ENCODE data around the gene CPEB1. TPM values are rescaled to one million over a fixed set of nuclear protein-coding genes. Genes with fewer than 3 reads are reported as not detected.
"Not testable (repeated sequence)": the region's sequence is repeated elsewhere in the genome, so short reads cannot be mapped to it uniquely, and the experiment has no call there.

Gene CPEB1
- total RNA-seq, 4 donors from 2014 or later = 1.7 to 6.4 (median 4.0) TPM

DNA sequence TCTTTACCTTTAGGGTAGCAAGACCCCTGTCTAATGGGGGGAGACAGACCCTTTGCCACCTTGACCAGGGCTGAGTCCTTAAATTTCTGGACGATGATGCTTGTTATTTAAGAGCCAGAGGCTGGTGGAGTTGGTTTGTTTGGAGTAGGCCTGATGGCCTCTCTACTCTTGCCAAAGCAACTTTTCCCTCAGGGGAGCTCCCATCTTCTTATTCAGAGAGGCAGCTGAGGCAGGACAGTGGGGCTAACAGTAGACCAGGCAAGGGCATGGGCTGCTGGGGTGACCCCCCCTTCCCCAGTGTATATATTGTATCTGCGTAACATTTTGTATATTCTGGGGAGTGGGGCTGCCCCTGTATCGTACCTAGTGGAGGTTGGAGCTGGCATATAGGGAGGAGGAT is 117.2 kb downstream of the CPEB1 start:
- intact Hi-C loops (cut with DNase I) = no loop called here
- Histone ChIP-seq H3K9me3 (no peaks in the 10 kb centered on the region), H3K27ac (no peak overlapping the region), H3K36me3 (peaks cover 0 to under 1% of the 10 kb centered on the region in 2 donors), H3K27me3 (no peaks in the 10 kb centered on the region), H3K4me1 (no peaks in the 10 kb centered on the region), H3K4me3 (replicated peaks in 1 of 3) (no peak overlapping the region)
- TF ChIP-seq POLR2A (IDR thresholded peaks at IDR 0.05) = no peak
- TF ChIP-seq, protein P1, sequence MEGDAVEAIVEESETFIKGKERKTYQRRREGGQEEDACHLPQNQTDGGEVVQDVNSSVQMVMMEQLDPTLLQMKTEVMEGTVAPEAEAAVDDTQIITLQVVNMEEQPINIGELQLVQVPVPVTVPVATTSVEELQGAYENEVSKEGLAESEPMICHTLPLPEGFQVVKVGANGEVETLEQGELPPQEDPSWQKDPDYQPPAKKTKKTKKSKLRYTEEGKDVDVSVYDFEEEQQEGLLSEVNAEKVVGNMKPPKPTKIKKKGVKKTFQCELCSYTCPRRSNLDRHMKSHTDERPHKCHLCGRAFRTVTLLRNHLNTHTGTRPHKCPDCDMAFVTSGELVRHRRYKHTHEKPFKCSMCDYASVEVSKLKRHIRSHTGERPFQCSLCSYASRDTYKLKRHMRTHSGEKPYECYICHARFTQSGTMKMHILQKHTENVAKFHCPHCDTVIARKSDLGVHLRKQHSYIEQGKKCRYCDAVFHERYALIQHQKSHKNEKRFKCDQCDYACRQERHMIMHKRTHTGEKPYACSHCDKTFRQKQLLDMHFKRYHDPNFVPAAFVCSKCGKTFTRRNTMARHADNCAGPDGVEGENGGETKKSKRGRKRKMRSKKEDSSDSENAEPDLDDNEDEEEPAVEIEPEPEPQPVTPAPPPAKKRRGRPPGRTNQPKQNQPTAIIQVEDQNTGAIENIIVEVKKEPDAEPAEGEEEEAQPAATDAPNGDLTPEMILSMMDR (IDR thresholded peaks at IDR 0.05) = no peak
- 74 to 77% methylated on average over 3 of the region's 3 CpGs for WGBS, 2 donors
- DNase-seq = no peak

DNA sequence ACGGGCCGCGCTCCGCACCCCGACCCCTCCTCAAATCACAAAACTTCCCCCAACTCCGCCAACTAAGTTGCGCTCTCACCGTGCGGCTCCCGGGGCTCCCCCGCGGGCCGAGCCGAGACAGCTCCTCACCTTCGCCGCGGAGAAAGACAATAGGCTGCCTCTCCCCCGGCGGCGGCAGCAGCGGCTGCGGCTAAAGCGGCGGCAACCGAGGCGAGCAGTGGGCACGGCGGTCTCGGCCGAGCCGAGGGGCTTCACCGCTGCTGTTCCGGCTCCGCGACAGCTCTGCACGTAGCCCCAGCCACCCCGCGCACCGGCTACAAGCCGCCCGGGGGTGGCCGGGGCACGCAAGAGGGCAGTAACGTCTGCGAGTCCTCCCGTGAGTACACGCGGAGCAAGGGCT is 133.6 kb downstream of the CPEB1 start:
- intact Hi-C loops (cut with DNase I); H3K4me1 ChIP-seq; H3K36me3 ChIP-seq; H3K27ac ChIP-seq; H3K27me3 ChIP-seq; H3K9me3 ChIP-seq; H3K4me3 ChIP-seq (replicated peaks in 1 of 3); DNase-seq: not testable (repeated sequence)
- no CpG with 5 or more reads among the region's 48 CpGs for WGBS, 2 donors

DNA sequence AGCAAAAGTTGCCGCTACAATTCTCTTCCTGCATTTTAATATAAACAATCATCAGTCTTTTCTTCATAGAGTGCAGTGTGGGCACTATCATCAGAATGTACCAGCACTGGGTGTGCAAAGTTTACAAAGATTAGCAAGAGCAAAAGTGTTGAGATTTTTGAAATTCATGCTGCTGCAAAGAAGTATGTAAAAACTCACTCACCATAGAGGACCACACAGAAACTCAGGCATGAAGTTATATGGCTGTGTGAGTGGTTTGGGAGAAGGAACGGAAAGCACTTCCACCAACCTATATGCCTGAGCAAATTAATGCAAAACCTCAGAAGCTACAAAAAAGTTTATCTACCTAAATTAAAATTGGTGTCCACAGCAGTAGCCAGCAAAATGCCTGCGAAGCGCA is 139.5 kb downstream of the CPEB1 start:
- H3K27ac ChIP-seq; H3K9me3 ChIP-seq; H3K36me3 ChIP-seq; H3K4me3 ChIP-seq (replicated peaks in 1 of 3); H3K4me1 ChIP-seq; DNase-seq; H3K27me3 ChIP-seq; intact Hi-C loops (cut with DNase I): not testable (repeated sequence)
- 91 to 97% methylated on average over 4 of the region's 4 CpGs for WGBS, 2 donors

DNA sequence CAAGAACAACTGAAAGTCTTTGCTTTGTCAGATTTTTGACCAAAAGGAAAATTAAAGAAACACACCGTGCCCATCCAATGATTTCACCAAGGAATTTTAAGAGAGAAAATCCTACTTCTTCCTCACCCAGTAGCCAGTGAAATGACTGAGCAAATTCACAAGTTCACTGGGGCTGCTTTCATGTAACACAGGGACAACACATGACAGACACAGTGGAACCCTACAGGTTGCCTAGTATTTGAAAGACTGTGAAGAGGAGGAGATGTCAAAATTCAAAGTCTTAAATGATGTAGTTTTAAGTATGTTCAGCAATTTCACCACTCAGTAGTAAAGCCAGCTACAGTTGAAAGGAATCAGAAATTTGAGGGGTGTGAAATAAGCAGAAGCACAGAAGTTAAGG is 140.1 kb downstream of the CPEB1 start:
- H3K4me3 ChIP-seq (replicated peaks in 1 of 3); H3K9me3 ChIP-seq; H3K4me1 ChIP-seq; H3K27me3 ChIP-seq; H3K36me3 ChIP-seq; DNase-seq; intact Hi-C loops (cut with DNase I); H3K27ac ChIP-seq: not testable (repeated sequence)
- 55 to 65% methylated on average over 1 of the region's 1 CpG for WGBS, 2 donors

DNA sequence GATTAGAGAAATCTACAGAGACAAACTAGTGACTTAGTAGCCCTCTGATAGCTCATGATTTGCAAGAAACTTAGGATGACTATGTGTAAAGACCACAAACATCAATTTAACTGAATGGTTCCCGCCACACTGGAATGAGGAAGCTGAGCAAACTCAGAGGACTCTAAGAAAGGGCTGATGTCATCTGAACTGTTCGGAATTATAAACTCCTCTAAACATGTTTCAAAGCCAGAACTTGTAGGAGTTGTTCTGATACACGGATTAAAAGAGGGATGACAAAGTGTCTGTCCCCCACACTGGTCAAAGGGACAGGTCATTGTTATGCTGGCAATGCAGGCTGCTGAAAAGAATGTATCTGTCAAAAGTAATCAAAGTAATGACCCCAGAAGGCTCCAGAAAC is 141.3 kb downstream of the CPEB1 start:
- intact Hi-C loops (cut with DNase I); H3K4me1 ChIP-seq; DNase-seq; H3K4me3 ChIP-seq (replicated peaks in 1 of 3); H3K27ac ChIP-seq; H3K27me3 ChIP-seq; H3K9me3 ChIP-seq; H3K36me3 ChIP-seq: not testable (repeated sequence)
- WGBS, 2 donors = no CpG with 5 or more reads among the region's 3 CpGs

DNA sequence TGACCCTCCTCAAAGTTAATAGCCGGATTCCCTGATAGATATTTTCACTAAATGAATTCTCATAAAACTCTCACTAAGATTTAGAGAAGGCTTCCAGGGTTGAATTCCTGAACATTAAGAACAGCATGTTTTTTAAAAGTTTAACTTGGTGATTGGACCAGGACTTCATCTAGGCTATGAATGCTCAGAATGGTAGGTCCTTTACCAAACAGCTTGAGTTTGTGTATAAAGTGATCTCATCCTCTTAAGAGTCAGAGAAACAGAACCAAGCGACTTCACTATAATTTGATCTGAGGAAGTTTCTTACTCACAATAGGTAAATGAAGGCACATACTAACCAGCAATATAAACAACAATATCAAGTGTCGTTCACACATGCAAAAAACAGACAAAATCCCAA is 143.1 kb downstream of the CPEB1 start:
- H3K36me3 ChIP-seq; H3K4me3 ChIP-seq (replicated peaks in 1 of 3); DNase-seq; H3K27me3 ChIP-seq; H3K27ac ChIP-seq; H3K4me1 ChIP-seq; H3K9me3 ChIP-seq; intact Hi-C loops (cut with DNase I): not testable (repeated sequence)
- 57 to 100% methylated on average over 1 of the region's 3 CpGs for WGBS, 2 donors

DNA sequence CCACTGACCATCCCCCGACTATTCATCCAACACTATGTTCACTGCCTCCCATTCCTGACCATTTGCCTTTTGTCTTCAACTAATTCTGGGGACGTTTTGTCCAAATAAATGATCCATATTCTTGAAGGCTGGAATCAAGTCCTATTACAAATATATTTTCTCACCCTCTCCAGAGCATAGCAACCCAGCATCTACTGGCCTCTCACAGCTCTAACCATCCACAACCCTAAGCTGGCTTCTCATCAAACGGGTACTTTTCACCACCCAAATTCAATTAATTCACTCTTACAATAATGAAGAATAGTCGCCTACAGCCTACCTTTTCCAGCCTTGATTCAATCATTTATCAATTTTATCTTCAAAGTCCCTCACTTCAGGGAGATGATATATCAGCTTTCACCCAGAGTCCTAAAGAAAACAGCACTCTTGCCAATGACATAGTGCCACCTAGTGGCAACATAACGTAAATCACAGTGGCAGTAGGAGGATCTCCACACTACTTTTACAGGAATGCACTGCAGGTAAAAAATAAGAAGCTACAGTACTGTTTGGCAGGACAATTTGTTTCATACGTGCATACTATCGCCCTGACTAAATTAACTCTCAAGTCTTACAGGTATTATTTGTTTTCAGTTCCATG is 144.3 kb downstream of the CPEB1 start:
- H3K27me3 ChIP-seq; H3K27ac ChIP-seq; intact Hi-C loops (cut with DNase I); H3K4me3 ChIP-seq (replicated peaks in 1 of 3); H3K36me3 ChIP-seq; H3K4me1 ChIP-seq; H3K9me3 ChIP-seq: not testable (repeated sequence)
- DNase-seq = peak in 1 of 2 donors; percentile 19
- WGBS, 2 donors = 24 to 25% methylated on average over 4 of the region's 7 CpGs
- TF ChIP-seq, protein P1 (IDR thresholded peaks at IDR 0.05) = peak in 1 of 6 experiments; percentile 23

DNA sequence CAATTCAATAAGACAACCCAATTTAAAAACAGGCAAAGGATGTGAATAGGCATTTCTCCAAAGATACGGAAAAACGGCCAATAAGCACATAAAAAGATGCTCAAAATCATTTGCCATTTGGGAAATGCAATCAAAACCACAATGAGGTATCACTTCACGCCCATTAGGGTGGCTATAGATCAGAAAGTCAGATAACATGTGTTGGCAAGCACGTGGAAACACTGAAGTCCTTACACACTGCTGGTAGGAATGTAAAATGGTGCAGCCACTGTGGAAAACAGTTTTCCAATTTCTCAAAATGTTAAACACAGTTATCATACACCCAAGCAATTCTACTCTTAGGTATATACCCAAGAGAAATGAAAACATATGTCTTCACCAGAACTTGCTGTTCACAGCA is 146.4 kb downstream of the CPEB1 start:
- H3K9me3 ChIP-seq; H3K36me3 ChIP-seq; H3K4me1 ChIP-seq; H3K27me3 ChIP-seq; DNase-seq; intact Hi-C loops (cut with DNase I); H3K4me3 ChIP-seq (replicated peaks in 1 of 3); H3K27ac ChIP-seq: not testable (repeated sequence)
- 68 to 76% methylated on average over 4 of the region's 4 CpGs for WGBS, 2 donors

DNA sequence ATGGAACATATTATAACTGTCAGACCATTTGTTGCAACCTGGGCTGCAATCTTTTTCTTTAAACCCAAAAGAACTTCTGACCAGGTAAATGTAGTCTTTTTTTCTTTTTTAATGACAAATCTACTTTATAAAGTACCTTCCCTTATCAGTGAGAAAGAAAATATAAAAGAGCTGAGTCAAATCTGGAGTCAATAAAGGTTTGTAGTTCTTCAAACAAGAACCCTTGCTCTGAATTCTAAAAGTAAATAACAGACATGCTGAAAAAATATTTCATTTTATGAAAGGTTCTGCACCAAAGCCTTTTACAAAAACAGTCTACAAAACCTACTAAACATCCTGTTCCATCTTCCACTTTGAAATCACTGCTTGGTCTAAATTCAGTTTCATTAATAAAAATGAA is 149.2 kb downstream of the CPEB1 start:
- H3K4me3 ChIP-seq (replicated peaks in 1 of 3); H3K9me3 ChIP-seq; H3K36me3 ChIP-seq; H3K27me3 ChIP-seq; H3K27ac ChIP-seq; DNase-seq; intact Hi-C loops (cut with DNase I); H3K4me1 ChIP-seq: not testable (repeated sequence)

Data from thyroid gland (tissue), 4 donors.